PC-3 (cell line): ENCODE measurements around the gene ARID1A. TPM values are rescaled to one million over a fixed set of nuclear protein-coding genes. Genes with fewer than 3 reads are reported as not detected.

Source experiments
- ATAC-seq: fragments of 200-7000 bp; cut with Tn5 transposase; 2 replicates; pipeline ENCODE4 v1.9.1; 2020; ENCODE audit warnings: mild to moderate bottlenecking, moderate library complexity
- BruUV-seq: library from RNA; stranded (reverse); fragments of 400-500 nt; replicated peaks from 2 replicates; lab custom pipeline; 2021; lab: Mats Ljungman, UMichigan
- CTCF ChIA-PET: fragments of 300-600 bp; sonication (Branson Sonifier 250); formaldehyde crosslinking; loops from one replicate; lab custom pipeline; 2022; ENCODE audit warnings: antibody characterized with exemption; lab: Charles Lee
- POLR2A ChIA-PET: fragments of 300-600 bp; sonication (Branson Sonifier 250); formaldehyde crosslinking; loops from one replicate; lab custom pipeline; 2022; ENCODE audit warnings: antibody characterized with exemption; ENCODE audit not compliant: unreplicated experiment; lab: Charles Lee
- DNase-seq: peaks from one replicate; pipeline ENCODE4 v3.0.0-alpha.2; 2015
- H2AFZ ChIP-seq: fragments of 300-600 bp; sonication (generic); 2 replicates; pipeline ENCODE4 v1.6.0; 2016; ENCODE audit warnings: antibody characterized with exemption, low read length
- H3F3A ChIP-seq: fragments of 300-600 bp; sonication (generic); one replicate; pipeline ENCODE4 v1.6.0; 2017; ENCODE audit warnings: antibody characterized with exemption, low read length, control low read depth, mild to moderate bottlenecking; ENCODE audit not compliant: unreplicated experiment
- H3K27ac ChIP-seq: fragments of 300-600 bp; sonication (generic); 2 replicates; pipeline ENCODE4 v1.5.1; 2016; ENCODE audit warnings: mild to moderate bottlenecking, low read length
- H3K27me3 ChIP-seq: fragments of 300-600 bp; sonication (generic); 2 replicates; pipeline ENCODE4 v1.6.1; 2016; ENCODE audit warnings: low read length, mixed read lengths
- H3K36me3 ChIP-seq: fragments of 300-600 bp; sonication (generic); 2 replicates; pipeline ENCODE4 v1.6.1; 2016; ENCODE audit warnings: low read depth, mixed run types, low read length, mixed read lengths
- H3K4me1 ChIP-seq: fragments of 300-600 bp; sonication (generic); 2 replicates; pipeline ENCODE4 v1.5.1; 2016; ENCODE audit warnings: low read length; ENCODE audit not compliant: insufficient read depth
- H3K4me2 ChIP-seq: fragments of 300-600 bp; sonication (generic); 2 replicates; pipeline ENCODE4 v1.6.0; 2016; ENCODE audit warnings: low read length
- H3K4me3 ChIP-seq: fragments of 300-600 bp; sonication (generic); 2 replicates; pipeline ENCODE4 v1.5.1; 2016; ENCODE audit warnings: mild to moderate bottlenecking, low read length, mixed read lengths
- H3K79me2 ChIP-seq: fragments of 300-600 bp; sonication (generic); 2 replicates; pipeline ENCODE4 v1.6.1; 2017; ENCODE audit warnings: low read length, mixed read lengths
- H3K9ac ChIP-seq: fragments of 300-600 bp; sonication (generic); 2 replicates; pipeline ENCODE4 v1.6.0; 2016; ENCODE audit warnings: mild to moderate bottlenecking, low read length
- H3K9me2 ChIP-seq: fragments of 300-600 bp; sonication (generic); replicated peaks from 2 replicates; pipeline ENCODE4 v1.6.1; 2016; ENCODE audit warnings: mixed run types, low read length, mixed read lengths
- H3K9me3 ChIP-seq: fragments of 300-600 bp; sonication (generic); 2 replicates; pipeline ENCODE4 v1.6.1; 2016; ENCODE audit warnings: low read length, mixed read lengths
- H4K20me1 ChIP-seq: fragments of 300-600 bp; sonication (generic); 2 replicates; pipeline ENCODE4 v1.6.1; 2016; ENCODE audit warnings: low read length, mixed read lengths
- EZH2 ChIP-seq: fragments of 300-600 bp; sonication (generic); IDR thresholded peaks from one replicate; pipeline ENCODE4 v1.6.1; 2017; ENCODE audit warnings: antibody characterized with exemption, mild to moderate bottlenecking, low read length; ENCODE audit not compliant: unreplicated experiment
- EZH2phosphoT487 ChIP-seq: fragments of 300-600 bp; sonication (generic); IDR thresholded peaks from 2 replicates; pipeline ENCODE4 v1.6.1; 2018; ENCODE audit warnings: mild to moderate bottlenecking, antibody characterized with exemption, low read length, borderline replicate concordance
- intact Hi-C: fragments of 100-400 bp; cut with micrococcal nuclease; formaldehyde crosslinking; loops from 2 replicates; pipeline ENCODE4 v1.9.0; 2023
- total RNA-seq: library from RNA; depleted of rRNA; stranded (reverse); fragments of >200 nt; gene quantifications from 2 replicates; pipeline ENCODE4 v1.2.3, GENCODE V29; 2014
- TF ChIP-seq, protein P1 (sequence below): fragments of 300-600 bp; sonication (generic); conservative IDR thresholded peaks from 2 replicates; pipeline ENCODE4 v1.5.1; 2017; ENCODE audit warnings: antibody characterized with exemption, low read depth, mild to moderate bottlenecking, low read length

ARID1A gene
- total RNA-seq, 1 experiment from 2014 or later, result 43.8 TPM

DNA sequence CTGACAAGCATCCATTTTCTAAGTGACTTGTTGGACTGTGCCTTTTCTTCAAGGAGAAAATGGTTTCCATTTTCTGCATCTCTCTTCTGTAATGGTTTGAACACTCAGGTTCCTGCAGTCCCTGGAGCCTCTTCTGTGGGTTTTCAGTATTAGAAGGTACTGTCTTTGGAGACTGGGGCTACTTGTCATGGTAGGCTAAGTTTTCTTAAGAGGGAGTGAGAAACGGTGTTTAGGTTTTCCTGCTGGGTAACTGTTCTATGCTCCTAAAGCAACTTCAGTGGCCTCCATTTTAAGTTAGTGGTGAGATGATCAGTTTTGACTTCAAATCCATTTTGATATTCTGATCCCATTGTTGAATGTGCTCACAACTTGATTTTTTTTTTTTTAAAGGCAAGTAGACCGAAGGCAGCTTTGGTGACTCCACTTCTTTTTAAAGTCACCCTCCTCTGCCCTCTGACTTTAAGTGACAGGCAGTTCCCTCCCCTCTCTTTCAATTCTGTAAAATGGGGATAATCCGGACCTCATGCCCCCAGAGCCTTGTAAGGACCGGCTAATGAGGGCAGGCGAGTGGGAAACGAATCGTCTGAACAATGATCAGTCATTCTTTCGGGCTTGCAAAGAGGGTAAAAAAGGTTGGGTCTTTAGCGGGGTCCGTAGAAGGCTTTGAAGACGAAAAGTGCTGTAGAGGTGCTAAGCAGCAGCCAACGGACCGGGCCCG lies 1.0 kb upstream of the ARID1A start:
- TSS peak; percentile 64 for BruUV-seq
- no peak for TF ChIP-seq EZH2phosphoT487
- no peak for TF ChIP-seq EZH2
- TF ChIP-seq, protein P1, sequence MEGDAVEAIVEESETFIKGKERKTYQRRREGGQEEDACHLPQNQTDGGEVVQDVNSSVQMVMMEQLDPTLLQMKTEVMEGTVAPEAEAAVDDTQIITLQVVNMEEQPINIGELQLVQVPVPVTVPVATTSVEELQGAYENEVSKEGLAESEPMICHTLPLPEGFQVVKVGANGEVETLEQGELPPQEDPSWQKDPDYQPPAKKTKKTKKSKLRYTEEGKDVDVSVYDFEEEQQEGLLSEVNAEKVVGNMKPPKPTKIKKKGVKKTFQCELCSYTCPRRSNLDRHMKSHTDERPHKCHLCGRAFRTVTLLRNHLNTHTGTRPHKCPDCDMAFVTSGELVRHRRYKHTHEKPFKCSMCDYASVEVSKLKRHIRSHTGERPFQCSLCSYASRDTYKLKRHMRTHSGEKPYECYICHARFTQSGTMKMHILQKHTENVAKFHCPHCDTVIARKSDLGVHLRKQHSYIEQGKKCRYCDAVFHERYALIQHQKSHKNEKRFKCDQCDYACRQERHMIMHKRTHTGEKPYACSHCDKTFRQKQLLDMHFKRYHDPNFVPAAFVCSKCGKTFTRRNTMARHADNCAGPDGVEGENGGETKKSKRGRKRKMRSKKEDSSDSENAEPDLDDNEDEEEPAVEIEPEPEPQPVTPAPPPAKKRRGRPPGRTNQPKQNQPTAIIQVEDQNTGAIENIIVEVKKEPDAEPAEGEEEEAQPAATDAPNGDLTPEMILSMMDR, result no peak
- Histone ChIP-seq H3K27me3 (no peaks in the 10 kb centered on the region), H3K4me1 (peaks cover 42% of the 10 kb centered on the region), H3K4me2 (peak overlapping the region; percentile 97), H3K36me3 (no peaks in the 10 kb centered on the region), H3K9ac (peak overlapping the region; percentile 89), H2AFZ (peak overlapping the region; percentile 69), H3K79me2 (peaks cover 53% of the 10 kb centered on the region), H4K20me1 (peaks cover 17% of the 10 kb centered on the region), H3K9me2 (no peaks in the 10 kb centered on the region), H3K27ac (peak overlapping the region; percentile 81), H3K9me3 (no peaks in the 10 kb centered on the region), H3F3A (no peaks in the 10 kb centered on the region), H3K4me3 (peak overlapping the region; percentile 86)
- CTCF ChIA-PET, result no interaction called here
- POLR2A ChIA-PET, result no interaction called here
- DNase-seq (no peak), ATAC-seq (no peak)
- intact Hi-C loops, result loop anchor here (5.0 to 10.0 kb wide), 2 partner anchors 58 to 170 kb away; partner anchors contain the start of gene SFN

DNA sequence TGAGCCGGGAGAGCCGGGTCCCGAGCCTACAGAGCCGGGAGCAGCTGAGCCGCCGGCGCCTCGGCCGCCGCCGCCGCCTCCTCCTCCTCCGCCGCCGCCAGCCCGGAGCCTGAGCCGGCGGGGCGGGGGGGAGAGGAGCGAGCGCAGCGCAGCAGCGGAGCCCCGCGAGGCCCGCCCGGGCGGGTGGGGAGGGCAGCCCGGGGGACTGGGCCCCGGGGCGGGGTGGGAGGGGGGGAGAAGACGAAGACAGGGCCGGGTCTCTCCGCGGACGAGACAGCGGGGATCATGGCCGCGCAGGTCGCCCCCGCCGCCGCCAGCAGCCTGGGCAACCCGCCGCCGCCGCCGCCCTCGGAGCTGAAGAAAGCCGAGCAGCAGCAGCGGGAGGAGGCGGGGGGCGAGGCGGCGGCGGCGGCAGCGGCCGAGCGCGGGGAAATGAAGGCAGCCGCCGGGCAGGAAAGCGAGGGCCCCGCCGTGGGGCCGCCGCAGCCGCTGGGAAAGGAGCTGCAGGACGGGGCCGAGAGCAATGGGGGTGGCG lies 371 bp downstream of the ARID1A start:
- Histone ChIP-seq H3K4me1 (peaks cover 56% of the 10 kb centered on the region), H3K9me3 (no peaks in the 10 kb centered on the region), H3K4me2 (peak overlapping the region; percentile 82), H3K79me2 (peaks cover 67% of the 10 kb centered on the region), H3K27me3 (no peaks in the 10 kb centered on the region), H2AFZ (no peak overlapping the region), H3F3A (no peaks in the 10 kb centered on the region), H3K9me2 (no peaks in the 10 kb centered on the region), H3K36me3 (no peaks in the 10 kb centered on the region), H3K9ac (peak overlapping the region; percentile 89), H4K20me1 (peaks cover 30% of the 10 kb centered on the region), H3K4me3 (peak overlapping the region; percentile 86), H3K27ac (peak overlapping the region; percentile 81)
- TF ChIP-seq, protein P1, result no peak
- no peak for TF ChIP-seq EZH2phosphoT487
- TF ChIP-seq EZH2, result no peak
- intact Hi-C loops, result loop anchor here (5.0 to 10.0 kb wide), 2 partner anchors 56 to 169 kb away; partner anchors contain the start of gene SFN
- DNase-seq (no peak), ATAC-seq (no peak)
- CTCF ChIA-PET, result interaction anchor here (0.6 kb wide), 1 partner anchor 191 kb away, joined by 4 read pairs; no protein-coding TSS in a partner anchor
- BruUV-seq, result no TSS peak
- POLR2A ChIA-PET, result interaction anchor here (0.6 kb wide), 2 partner anchors 10 to 1659 kb away, joined by 3 to 4 read pairs; no protein-coding TSS in a partner anchor
